Fibroblast of peridontal ligament (primary cell): Measurements from ENCODE around the gene C3orf20.
"Not testable (repeated sequence)": the region's sequence is repeated elsewhere in the genome, so short reads cannot be mapped to it uniquely, and the experiment has no call there.

Experiments used
- DNase-seq: peaks from one replicate; pipeline ENCODE4 v3.0.0-alpha.2; 2010; ENCODE audit errors: extremely low read depth

Gene C3orf20

GRCh38 chr3:14798231-14798630 is 123.3 kb downstream of the C3orf20 start:
- DNase-seq = no peak

- DNase-seq = no peak
Measured at GRCh38 chr3:14799146-14799545, 124.2 kb downstream of the C3orf20 start.

GRCh38 chr3:14801031-14801430 is 126.1 kb downstream of the C3orf20 start:
- DNase-seq = no peak

GRCh38 chr3:14801668-14802380 is 126.9 kb downstream of the C3orf20 start:
- DNase-seq = no peak

GRCh38 chr3:14802381-14802731 is 127.4 kb downstream of the C3orf20 start:
- no peak for DNase-seq

- no peak for DNase-seq
Measured at GRCh38 chr3:14803101-14803980, 128.4 kb downstream of the C3orf20 start.

GRCh38 chr3:14803981-14804834 is 129.3 kb downstream of the C3orf20 start:
- DNase-seq = no peak

- no peak for DNase-seq
Measured at GRCh38 chr3:14804835-14805780, 130.2 kb downstream of the C3orf20 start.

GRCh38 chr3:14805961-14806537 is 131.1 kb downstream of the C3orf20 start:
- no peak for DNase-seq

GRCh38 chr3:14806641-14807263 is 131.8 kb downstream of the C3orf20 start:
- DNase-seq = no peak

GRCh38 chr3:14808025-14808424 is 133.1 kb downstream of the C3orf20 start:
- DNase-seq = no peak

- no peak for DNase-seq
Measured at GRCh38 chr3:14808502-14809266, 133.7 kb downstream of the C3orf20 start.

GRCh38 chr3:14809611-14810010 is 134.7 kb downstream of the C3orf20 start:
- DNase-seq = not testable (repeated sequence)

GRCh38 chr3:14810070-14810791 is 135.3 kb downstream of the C3orf20 start:
- DNase-seq = no peak

GRCh38 chr3:14810801-14811661 is 136.1 kb downstream of the C3orf20 start:
- no peak for DNase-seq

GRCh38 chr3:14811684-14812083 is 136.7 kb downstream of the C3orf20 start:
- DNase-seq = no peak

- DNase-seq = no peak
Measured at GRCh38 chr3:14812196-14812790, 137.4 kb downstream of the C3orf20 start.
